ENCODE data around the gene CECR2. TPM values are rescaled to one million over a fixed set of nuclear protein-coding genes. Genes with fewer than 3 reads are reported as not detected.

The CECR2 gene
- total and polyA plus RNA-seq, 2 donors from 2014 or later, result 0.58 to 3.4 TPM

GRCh38 chr22:17349172-17349571 lies 20.1 kb upstream of the CECR2 start:
- Histone ChIP-seq H3K27me3 (ENCODE audit: control insufficient read depth, insufficient read depth, low read length) (no peaks in the 10 kb centered on the region), H3K4me1 (ENCODE audit: control insufficient read depth in 2 of 3, insufficient read depth in 2 of 3, low read depth in 1 of 3, low read length in 3 of 3) (no peaks in the 10 kb centered on the region), H3K9me3 (ENCODE audit: control insufficient read depth in 2 of 3, insufficient read depth in 1 of 3, low read length in 3 of 3) (no peaks in the 10 kb centered on the region), H3K27ac (ENCODE audit: low read depth in 2 of 2, low read length in 2 of 2) (no peak overlapping the region), H3K9ac (ENCODE audit: low read length in 3 of 3) (no peak overlapping the region), H3K36me3 (ENCODE audit: control insufficient read depth in 2 of 3, insufficient read depth in 3 of 3, low read length in 3 of 3) (no peaks in the 10 kb centered on the region), H3K4me3 (ENCODE audit: low read length in 3 of 3) (peak overlapping the region in 1 of 3 donors; percentile 6)
- DNase-seq, result no peak
- FAIRE-seq, result no peak
- intact Hi-C loops (cut with DNase I), result no loop called here
- TF ChIP-seq CTCF (IDR thresholded peaks at IDR 0.05; ENCODE audit: borderline replicate concordance, extremely low read depth, insufficient read depth), result no peak

DNA sequence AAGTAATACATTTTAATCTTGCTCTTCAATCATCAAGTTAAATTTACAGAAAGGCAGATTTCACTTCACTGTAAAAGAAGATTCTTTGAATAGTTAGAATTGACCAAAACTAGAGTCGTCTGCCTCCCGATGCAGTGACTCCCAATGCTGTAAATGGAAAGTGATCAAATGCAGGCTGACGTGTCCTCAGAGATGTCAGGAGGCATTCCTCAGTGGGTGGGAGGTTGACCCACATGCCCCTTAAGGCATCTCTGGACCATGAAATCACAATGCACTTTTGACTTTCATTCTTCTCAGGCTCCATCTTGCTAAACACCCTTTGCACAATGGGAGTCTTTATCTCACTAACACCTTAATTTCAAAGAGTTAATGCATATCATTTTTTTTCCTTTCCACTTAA lies 19.0 kb upstream of the CECR2 start:
- no peak for DNase-seq
- Histone ChIP-seq H3K36me3 (ENCODE audit: control insufficient read depth in 2 of 3, insufficient read depth in 3 of 3, low read length in 3 of 3) (no peaks in the 10 kb centered on the region), H3K4me3 (ENCODE audit: low read length in 3 of 3) (no peak overlapping the region), H3K27ac (ENCODE audit: low read depth in 2 of 2, low read length in 2 of 2) (no peak overlapping the region), H3K9me3 (ENCODE audit: control insufficient read depth in 2 of 3, insufficient read depth in 1 of 3, low read length in 3 of 3) (no peaks in the 10 kb centered on the region), H3K9ac (ENCODE audit: low read length in 3 of 3) (no peak overlapping the region), H3K27me3 (ENCODE audit: control insufficient read depth, insufficient read depth, low read length) (no peaks in the 10 kb centered on the region), H3K4me1 (ENCODE audit: control insufficient read depth in 2 of 3, insufficient read depth in 2 of 3, low read depth in 1 of 3, low read length in 3 of 3) (no peaks in the 10 kb centered on the region)
- TF ChIP-seq CTCF (IDR thresholded peaks at IDR 0.05; ENCODE audit: borderline replicate concordance, extremely low read depth, insufficient read depth), result no peak
- intact Hi-C loops (cut with DNase I), result loop anchor here (5.0 kb wide), 1 partner anchor 48 kb away; no protein-coding TSS in a partner anchor
- FAIRE-seq, result no peak

GRCh38 chr22:17352798-17353197 lies 16.5 kb upstream of the CECR2 start:
- FAIRE-seq, result no peak

More at GRCh38 chr22:17352798-17353197, 16.5 kb upstream of the CECR2 start:
- DNase-seq, result no peak
- no peak overlapping the region for H3K9ac ChIP-seq (ENCODE audit: low read length in 3 of 3)
- TF ChIP-seq CTCF (IDR thresholded peaks at IDR 0.05; ENCODE audit: borderline replicate concordance, extremely low read depth, insufficient read depth), result no peak
- intact Hi-C loops (cut with DNase I), result loop anchor here (5.0 kb wide), 1 partner anchor 50 kb away; no protein-coding TSS in a partner anchor
- no peaks in the 10 kb centered on the region for H3K4me1 ChIP-seq (ENCODE audit: control insufficient read depth in 2 of 3, insufficient read depth in 2 of 3, low read depth in 1 of 3, low read length in 3 of 3)
- H3K36me3 ChIP-seq (ENCODE audit: control insufficient read depth in 2 of 3, insufficient read depth in 3 of 3, low read length in 3 of 3), result no peaks in the 10 kb centered on the region
- H3K27me3 ChIP-seq (ENCODE audit: control insufficient read depth, insufficient read depth, low read length), result no peaks in the 10 kb centered on the region
- no peak overlapping the region for H3K27ac ChIP-seq (ENCODE audit: low read depth in 2 of 2, low read length in 2 of 2)
- no peak overlapping the region for H3K4me3 ChIP-seq (ENCODE audit: low read length in 3 of 3)
- H3K9me3 ChIP-seq (ENCODE audit: control insufficient read depth in 2 of 3, insufficient read depth in 1 of 3, low read length in 3 of 3), result no peaks in the 10 kb centered on the region
